AG09309 (cell line): ENCODE results near the gene DNAI1.

Experiments used
- DNase-seq: peaks from one replicate; pipeline ENCODE4 v3.0.0-alpha.2; 2010; ENCODE audit warnings: low read depth
- H3K4me3 ChIP-seq: 2 replicates; pipeline ENCODE4 v1.5.1; 2011; ENCODE audit warnings: mild to moderate bottlenecking, low read depth, low read length, moderate library complexity; ENCODE audit not compliant: control insufficient read depth
- CTCF ChIP-seq: IDR thresholded peaks from 2 replicates; pipeline ENCODE4 v1.5.1; 2011; ENCODE audit warnings: mild to moderate bottlenecking, low read depth, low read length, inconsistent platforms; ENCODE audit not compliant: insufficient read depth, control insufficient read depth; ENCODE audit errors: missing control alignments

Gene DNAI1

GRCh38 chr9:34546102-34546833, 87.7 kb downstream of the DNAI1 start:
- no peak for TF ChIP-seq CTCF
- no peak for DNase-seq
- no peak overlapping the region for H3K4me3 ChIP-seq

- DNase-seq = peak; percentile 20
- no peak overlapping the region for H3K4me3 ChIP-seq
- peak; percentile 66 for TF ChIP-seq CTCF
These were observed 88.5 kb downstream of the DNAI1 start for GRCh38 chr9:34546834-34547827.

GRCh38 chr9:34547960-34548611, 89.5 kb downstream of the DNAI1 start:
- TF ChIP-seq CTCF = peak; percentile 96
- peak; percentile 8 for DNase-seq
- no peak overlapping the region for H3K4me3 ChIP-seq

GRCh38 chr9:34549407-34549732, 90.8 kb downstream of the DNAI1 start:
- no peak for TF ChIP-seq CTCF
- no peak for DNase-seq
- no peak overlapping the region for H3K4me3 ChIP-seq

GRCh38 chr9:34550016-34550680, 91.5 kb downstream of the DNAI1 start:
- DNase-seq = no peak
- TF ChIP-seq CTCF = no peak
- no peak overlapping the region for H3K4me3 ChIP-seq

GRCh38 chr9:34550681-34551270, 92.2 kb downstream of the DNAI1 start:
- no peak overlapping the region for H3K4me3 ChIP-seq
- TF ChIP-seq CTCF = no peak
- DNase-seq = no peak
